HG03159 (cell line): ENCODE measurements around the gene GPR6.

ENCODE experiments used
- ATAC-seq: cut with Tn5 transposase; IDR thresholded peaks from one replicate; pipeline ENCODE4 v1.9.1; 2021; ENCODE audit warnings: mild to moderate bottlenecking, moderate library complexity; ENCODE audit not compliant: unreplicated experiment

GPR6 gene, protein sequence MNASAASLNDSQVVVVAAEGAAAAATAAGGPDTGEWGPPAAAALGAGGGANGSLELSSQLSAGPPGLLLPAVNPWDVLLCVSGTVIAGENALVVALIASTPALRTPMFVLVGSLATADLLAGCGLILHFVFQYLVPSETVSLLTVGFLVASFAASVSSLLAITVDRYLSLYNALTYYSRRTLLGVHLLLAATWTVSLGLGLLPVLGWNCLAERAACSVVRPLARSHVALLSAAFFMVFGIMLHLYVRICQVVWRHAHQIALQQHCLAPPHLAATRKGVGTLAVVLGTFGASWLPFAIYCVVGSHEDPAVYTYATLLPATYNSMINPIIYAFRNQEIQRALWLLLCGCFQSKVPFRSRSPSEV

DNA sequence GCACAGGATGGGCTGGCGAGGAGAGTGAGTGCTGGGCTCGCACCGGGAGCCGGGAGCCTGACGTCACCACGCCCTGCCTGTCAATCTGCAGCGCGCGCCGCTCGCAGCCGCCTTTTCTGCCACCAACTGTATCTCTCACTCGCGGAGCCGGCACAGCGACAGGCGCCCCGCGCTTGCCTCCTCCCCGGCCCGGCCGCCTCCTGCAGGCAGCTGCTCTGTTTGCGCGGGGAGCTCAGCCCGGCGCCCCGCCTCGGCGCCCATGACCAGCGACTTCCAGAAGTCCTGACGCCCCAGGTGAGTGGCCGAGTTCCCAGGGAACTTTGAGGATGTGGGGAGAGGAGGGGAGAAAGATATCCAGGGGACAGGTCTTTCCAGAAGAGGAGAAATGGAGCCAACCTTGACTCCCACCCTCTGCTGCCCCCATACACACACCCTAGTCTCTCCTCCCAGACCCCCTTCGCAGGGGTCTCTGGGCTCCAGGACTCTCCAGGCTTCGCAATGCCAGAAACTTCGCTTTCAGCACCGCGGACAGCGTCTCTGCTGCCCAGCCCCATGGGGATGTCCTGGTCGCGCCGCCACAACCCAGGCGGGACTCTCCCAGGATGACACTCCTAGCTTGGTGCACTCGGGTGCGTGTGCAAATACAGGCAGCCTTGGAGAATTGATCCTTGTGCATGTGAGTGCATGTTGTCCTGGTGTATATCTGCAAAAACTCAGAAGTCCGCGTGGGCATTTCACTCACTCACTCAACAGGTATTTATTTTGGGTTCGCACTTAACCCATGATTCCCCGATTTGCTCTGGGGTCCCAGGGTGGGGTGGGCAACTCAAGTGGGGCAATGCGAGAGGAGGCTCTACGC, at the start of gene GPR6:
GPR6 (plus strand) TSS at position 138 of the 859 bp plus-strand sequence. CDS start 802 bp downstream, outside the sequence.
- ATAC-seq = no peak

DNA sequence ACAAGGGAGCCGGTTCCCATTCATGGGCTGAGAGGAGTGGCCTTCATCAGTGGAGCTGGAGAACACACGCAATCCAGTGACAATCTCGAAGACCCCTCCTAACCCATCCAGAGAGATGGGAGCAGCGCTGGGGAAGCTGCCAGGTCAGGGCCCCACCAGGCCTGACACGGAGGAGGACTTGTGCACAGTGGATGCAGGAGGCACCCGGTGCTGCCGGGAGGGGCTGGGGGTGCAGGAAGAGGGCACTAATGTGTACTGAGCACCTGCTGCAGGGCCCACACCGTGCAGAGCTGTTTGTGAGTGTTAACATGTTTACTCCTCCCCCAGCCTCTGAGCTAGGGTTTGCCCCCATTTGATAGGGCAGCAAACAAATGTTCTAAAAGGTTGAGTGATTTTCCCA, 43.8 kb upstream of the GPR6 start:
- no peak for ATAC-seq

DNA sequence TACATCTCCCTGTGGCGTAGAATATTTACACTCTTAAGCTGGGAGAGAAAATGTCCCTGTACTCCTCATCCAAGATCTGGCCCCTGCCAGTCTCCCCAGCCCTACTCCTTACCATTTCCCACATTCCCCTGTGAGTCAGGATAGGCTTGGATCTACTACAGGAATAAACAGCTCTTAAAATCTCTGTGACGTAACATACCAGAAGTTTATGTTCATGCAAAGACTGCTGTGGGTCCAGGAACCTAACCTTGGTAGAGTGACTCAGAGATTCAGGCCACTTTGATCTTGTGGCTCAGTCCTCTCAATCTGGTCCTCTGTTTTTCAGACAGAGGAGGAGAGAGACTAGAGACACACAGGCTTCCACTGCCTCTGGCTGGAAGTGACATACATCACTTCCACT, 38.5 kb upstream of the GPR6 start:
- ATAC-seq = no peak

DNA sequence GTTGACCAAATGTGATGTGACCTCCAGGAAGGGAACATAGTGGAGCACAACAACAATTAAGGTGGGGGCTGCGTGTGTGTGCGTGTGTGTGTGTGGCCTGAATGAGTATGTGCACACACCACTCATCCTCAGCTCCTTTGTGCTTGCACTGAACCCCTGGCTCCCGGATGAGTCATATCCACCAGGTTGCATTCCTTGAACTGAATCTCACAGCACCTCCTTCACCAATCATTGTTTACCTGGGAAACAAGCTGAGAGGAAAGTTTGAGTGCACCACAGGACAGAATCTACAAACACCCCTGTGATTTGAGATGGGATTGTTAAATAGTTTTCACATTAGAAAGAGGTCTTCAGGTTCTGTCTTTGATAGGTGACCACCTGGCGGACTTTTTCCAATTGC, 33.7 kb upstream of the GPR6 start:
- no peak for ATAC-seq

DNA sequence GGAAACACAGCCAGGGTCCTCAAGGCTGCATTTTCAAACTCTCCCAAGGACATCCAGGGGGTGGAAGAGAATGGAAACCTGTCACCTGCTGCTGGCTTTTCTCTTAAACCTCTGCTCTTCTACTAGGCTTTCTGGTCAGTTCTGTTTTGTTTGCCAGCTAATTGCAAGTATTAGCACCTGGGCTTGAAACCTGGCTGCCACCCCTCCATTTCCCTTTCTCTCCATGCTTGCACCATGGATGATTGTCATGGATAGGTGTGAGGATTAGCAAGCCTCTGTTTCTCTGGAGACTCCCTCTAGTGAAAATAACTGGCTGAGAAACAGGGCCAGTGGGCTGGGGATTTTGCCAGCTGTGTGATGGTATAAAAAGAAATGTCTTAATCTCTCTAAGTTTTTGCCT, 33.0 kb upstream of the GPR6 start:
- no peak for ATAC-seq

DNA sequence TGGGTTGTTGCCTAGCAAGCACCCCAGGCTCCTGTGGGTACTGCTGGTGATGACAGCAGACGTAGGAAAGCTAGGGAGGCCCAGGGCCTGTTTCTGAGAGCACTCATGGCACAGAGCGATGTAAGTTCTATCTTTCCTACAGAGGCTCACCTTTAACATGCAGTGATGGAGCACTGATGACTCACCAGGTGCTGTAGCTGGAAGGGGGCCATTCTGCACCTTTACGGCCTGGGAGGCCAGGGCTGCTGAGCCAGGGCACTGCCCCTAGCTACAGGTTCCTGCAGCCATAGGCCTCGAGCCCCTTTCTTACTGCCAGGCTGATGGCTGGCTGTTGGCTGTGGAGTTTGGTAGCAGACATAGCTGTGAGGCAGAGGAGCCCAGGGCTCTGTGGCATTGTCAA, 31.1 kb upstream of the GPR6 start:
- no peak for ATAC-seq

DNA sequence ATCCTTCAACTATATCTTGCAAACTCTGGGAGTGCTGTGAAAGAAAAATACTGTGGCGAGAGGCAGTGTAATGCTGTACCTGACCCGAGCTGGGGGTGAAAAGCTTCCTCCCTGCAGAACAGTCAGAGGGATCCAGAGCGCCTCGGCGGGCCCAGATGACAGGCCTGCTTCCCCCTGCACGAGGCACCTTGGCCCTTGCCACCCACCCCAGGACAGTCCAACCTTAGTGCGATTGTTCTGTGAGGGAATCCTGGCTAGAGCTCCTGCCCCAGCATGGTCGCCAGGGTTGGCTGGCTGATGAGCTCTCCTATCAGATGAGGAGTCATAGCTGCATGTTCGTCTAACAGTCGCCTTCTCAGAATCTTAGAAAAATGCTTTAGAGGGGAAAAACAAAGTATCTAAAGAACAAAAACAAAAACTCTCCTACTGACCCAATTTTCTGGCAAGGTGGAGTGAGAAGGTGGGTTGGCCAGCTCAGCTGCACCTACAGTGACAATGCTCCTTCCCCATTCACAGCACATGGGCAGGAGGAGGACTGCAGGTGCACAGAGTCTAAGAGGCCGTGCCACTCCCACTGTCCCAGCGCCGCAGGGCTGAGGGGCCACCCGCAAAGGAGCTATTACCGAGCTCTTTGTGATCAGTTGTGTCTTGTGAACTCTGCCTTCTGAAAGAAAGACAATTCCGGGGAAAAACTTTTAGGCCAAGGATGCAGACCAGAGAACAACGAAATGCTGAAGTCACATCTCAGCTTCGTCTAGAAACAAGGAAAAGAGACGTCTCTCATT, 28.6 kb upstream of the GPR6 start:
- ATAC-seq = no peak

DNA sequence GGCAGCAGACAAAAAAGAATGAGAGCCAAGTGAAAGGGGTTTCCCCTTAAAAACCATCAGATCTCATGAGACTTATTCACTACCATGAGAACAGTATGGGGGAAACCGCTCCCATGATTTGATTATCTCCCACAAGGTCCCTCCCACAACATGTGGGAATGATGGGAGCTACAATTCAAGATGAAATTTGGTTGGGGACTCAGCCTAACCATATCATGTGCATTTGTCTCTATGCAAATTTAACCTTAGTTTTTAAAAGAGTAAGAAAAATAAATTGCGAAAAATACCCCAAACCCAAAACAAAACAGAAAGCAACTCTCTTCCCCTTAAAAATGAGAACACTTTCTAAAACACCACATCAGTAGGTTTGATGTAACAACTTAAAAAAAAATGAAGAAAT, 22.6 kb upstream of the GPR6 start:
- no peak for ATAC-seq

DNA sequence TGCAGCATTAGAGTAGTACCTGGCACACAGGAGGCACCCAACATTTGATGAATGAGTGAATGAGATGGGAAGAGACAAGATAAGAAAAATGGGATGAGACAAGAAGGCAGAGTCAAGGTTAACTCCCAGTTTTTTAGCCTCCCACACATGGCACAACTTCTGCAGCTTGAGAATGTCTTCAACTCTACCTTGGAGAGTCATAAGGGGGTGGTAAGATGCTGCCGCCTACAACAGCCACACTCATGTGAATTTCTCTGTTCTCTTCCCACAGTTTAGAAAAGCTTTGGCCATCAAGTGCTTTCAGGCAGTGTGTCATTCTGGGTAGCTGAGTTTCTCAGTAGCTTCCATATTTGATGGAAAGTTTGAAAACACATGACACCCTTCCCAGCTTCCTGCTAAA, 19.5 kb upstream of the GPR6 start:
- ATAC-seq = no peak

DNA sequence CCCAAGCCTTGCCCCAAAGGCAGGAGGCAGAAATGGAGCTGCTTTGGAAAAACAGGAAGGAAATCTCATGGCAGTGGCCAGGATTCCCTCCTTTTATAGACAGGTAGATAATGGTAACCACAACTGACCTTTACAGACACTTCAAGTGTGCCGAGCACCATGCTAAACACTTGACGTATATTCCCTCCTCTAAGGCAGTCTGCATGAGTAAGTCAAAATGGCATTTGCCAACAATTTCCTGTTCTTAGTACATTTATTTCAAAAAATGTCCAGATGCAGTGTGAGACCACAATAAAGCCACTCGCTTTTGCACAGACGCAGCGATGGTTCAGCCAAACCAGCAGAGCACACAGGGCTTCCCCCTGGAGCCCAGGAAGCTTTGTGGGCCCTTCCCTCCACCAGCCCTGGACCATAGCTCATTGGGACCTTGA, 16.5 kb upstream of the GPR6 start:
- no peak for ATAC-seq

DNA sequence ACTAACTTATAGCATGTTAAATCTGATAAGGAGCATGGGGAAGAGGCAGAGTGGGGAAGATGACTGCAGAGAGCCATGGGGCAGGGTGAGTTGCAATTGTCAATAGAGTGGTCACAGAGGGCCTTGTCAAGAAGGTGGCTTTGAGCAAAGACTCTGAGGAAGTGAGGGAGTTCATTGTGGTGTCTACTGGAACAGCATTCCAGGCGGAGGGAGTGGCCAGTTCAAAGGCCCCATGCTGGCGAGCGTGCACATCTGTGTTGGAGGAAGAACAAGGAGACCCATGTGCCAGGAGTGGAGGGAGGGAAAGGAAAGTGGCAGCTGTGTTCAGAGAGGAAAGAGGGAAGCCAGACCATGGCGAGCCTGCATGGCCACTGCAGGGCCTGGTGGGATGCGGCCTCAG, 15.8 kb upstream of the GPR6 start:
- ATAC-seq = no peak

DNA sequence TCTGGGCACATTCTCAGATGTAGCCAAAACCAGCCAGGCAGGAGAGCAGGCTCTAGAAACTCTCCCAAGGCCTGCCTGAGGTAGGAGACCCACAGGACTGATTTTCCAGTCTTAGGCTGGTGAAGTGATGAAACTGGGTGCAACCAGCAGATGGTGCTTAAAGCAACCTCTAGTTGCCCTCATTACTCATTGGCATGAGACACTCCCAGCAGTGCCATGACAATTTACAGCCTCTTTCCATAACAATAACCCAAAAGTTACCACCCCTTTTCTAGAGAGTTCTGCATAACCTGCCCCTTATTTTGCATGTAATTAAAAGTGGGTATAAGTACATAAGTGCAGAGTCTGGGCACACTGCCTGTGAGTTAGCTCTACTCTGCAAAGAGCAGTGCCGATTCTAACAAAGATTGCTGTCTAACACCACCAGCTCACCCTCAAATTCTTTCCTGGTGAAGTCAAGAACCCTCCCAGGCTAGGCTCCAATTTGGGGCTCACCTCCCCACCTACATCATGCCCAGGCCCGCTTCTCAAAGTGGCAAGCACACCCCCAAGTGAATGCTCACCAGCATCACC, 14.4 kb upstream of the GPR6 start:
- ATAC-seq = no peak

DNA sequence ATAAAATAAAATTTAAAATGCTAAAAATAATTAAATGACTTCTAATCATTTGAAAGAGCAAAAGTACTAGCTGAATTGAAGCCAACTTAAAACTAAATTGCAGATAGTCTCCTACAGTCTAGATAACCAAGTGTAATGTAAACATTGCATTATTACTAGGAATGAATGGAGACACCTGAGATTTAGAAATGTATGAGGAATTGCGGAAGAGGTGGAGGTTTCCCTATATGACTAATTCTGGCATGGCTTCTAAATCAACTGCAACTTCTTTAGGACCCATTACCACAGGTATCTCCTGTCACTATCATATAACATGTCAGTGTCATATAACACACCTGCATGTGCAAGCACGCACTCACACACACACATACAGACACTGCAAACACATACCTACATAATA, 13.2 kb upstream of the GPR6 start:
- no peak for ATAC-seq

DNA sequence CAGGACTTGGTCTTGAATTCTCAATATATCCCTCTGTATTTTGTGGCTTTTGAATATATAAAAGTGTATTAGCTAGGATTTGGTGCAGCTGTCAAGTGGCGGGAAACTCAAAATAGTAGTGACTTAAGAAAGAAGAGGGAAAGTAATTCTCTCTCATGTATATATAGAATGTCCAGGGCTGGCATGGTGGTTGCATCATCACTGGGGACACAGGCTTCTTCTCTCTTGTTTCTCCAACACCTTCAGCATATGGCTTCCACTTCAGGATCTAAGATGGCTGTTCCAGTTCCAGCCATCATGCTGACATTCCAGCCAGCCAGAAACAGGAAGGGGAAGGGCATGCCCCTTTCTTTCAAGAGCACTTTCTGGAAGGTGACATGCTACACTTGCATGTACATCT, 11.8 kb upstream of the GPR6 start:
- ATAC-seq = no peak

DNA sequence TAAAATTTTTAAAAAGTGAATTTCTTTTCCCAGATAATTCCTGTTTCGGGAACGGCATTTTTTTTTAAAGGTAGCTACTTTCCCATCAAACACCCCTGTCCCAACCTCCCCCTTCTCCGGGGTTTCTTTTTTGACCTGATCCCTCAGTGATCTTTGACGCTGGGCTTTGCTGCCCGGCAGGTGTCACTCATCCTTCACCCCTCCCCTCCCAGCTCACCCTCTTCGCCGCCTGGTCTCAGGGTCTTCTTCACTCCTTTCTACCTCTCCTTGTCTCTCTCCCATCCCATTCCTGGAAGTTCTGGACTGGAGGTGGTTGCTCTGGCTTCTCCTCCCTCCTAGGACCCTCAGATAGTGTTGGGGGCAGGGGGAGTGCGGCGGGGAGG, 329 bp upstream of the GPR6 start:
- ATAC-seq = no peak

DNA sequence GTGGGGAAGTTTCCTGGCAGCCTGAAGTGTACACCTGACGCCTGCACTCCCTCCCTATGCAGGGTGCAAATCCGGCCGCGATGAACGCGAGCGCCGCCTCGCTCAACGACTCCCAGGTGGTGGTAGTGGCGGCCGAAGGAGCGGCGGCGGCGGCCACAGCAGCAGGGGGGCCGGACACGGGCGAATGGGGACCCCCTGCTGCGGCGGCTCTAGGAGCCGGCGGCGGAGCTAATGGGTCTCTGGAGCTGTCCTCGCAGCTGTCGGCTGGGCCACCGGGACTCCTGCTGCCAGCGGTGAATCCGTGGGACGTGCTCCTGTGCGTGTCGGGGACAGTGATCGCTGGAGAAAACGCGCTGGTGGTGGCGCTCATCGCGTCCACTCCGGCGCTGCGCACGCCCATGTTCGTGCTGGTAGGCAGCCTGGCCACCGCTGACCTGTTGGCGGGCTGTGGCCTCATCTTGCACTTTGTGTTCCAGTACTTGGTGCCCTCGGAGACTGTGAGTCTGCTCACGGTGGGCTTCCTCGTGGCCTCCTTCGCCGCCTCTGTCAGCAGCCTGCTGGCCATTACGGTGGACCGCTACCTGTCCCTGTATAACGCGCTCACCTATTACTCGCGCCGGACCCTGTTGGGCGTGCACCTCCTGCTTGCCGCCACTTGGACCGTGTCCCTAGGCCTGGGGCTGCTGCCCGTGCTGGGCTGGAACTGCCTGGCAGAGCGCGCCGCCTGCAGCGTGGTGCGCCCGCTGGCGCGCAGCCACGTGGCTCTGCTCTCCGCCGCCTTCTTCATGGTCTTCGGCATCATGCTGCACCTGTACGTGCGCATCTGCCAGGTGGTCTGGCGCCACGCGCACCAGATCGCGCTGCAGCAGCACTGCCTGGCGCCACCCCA, 1.2 kb downstream of the GPR6 start:
- no peak for ATAC-seq

DNA sequence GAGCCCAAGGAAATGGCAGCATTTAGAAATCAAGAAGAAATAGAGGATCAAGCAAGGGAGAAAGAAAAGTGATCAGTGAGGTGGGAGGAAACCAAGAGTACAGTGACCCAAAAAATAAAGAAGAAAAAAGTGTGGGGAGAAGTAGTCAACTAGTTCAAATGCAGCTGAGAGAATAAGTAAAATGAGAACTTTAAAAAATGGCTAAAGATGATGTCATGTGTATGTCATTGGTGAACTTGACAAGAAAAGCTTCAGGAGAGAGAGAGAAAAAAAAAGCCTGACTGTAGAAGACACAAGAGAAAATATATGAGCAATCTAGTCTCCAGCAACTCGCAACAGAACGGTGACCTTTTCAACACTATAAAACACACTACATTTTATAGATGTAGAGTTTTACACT, 6.3 kb downstream of the GPR6 start:
- no peak for ATAC-seq

DNA sequence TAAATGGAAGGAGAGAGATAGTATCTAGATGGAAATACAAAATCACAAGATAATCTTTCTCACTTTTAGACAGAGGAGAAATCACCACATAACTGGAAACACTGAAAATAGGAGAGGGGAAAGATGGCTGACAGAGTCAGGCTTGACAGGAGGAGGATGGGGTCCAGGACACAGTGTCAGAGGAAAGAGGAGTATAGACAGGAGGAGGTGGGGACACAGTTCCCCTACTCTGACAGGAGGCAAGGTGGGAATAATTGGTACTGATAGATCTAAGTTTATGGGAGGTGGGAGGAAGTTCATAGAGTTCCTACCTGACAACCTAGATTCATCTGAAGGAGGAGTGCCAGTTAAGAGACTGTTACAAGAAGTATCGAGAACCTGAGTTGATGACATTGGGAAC, 9.1 kb downstream of the GPR6 start:
- ATAC-seq = no peak

DNA sequence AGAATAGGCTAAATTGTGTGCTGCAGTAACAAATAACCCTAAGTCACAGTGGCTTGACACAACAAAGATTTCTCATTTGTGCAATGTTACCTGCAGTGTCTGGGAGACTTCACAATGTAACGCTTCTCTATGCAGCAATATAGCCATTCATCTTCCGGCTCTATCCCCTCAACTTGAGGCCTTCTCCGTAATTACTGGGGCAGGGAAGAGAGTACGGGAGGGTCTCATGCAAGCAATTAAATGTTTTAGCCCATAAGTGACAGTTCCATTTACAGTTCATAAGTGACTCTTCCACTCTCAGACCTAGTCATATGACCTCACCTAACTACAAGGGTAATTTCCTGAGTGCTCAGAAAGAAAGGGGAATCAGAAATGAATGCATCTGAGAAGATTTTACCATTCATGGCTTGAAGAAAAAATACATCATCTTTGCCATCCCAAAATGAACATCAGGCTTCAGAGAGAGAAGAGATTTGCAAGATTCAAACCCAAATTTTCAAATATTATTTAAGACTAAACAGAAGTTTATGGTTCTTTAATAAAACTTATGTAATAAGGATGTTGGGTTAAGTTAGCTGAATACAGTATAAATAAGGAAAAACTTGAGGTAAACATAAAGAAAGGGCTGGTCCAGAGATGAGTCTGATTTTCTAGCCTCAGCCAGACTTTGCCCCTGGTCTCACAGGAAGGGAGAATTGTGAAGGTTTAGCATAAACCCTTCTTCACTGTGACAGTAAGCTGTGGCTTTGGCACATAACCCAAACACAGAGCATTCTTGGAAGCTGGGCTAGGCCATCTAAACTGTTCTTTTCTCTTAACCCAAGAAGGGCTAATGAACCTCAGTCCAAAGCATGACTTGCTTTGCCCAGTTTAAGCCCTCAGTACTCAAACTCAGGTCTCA, 13.3 kb downstream of the GPR6 start:
- ATAC-seq = no peak
